Fibroblast of skin of left biceps (primary cell): ENCODE measurements around the gene MXD4.

Experiments used
- DNase-seq, 2 experiments: peaks; one replicate each; pipeline ENCODE4 v3.0.0-alpha.2; 2013; ENCODE audit warnings: low read depth in 2 of 2

MXD4 gene

DNA sequence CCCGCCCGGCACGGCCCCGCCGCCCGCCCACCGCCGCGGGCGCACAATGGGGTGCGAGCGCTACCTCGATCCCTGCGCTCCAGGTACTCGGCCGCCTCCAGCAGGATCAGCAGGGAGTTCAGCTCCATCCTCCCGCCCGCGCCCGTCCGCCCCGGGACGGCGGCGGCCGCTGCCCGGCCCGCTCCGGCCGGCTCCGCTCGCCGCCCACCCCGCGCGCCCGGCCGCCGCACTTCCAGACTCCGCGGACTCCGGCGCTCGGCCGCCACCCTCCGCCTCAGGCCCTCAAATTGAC is at the start of gene MXD4:
MXD4 (minus strand) TSS at position 257 of the 292 bp plus-strand sequence; CDS start at position 128, 129 bp downstream.
- DNase-seq: no peak

GRCh38 chr4:2306773-2307410 is 45.0 kb upstream of the MXD4 start:
- DNase-seq: no peak

GRCh38 chr4:2305766-2306501 is 44.0 kb upstream of the MXD4 start:
- DNase-seq: no peak

DNA sequence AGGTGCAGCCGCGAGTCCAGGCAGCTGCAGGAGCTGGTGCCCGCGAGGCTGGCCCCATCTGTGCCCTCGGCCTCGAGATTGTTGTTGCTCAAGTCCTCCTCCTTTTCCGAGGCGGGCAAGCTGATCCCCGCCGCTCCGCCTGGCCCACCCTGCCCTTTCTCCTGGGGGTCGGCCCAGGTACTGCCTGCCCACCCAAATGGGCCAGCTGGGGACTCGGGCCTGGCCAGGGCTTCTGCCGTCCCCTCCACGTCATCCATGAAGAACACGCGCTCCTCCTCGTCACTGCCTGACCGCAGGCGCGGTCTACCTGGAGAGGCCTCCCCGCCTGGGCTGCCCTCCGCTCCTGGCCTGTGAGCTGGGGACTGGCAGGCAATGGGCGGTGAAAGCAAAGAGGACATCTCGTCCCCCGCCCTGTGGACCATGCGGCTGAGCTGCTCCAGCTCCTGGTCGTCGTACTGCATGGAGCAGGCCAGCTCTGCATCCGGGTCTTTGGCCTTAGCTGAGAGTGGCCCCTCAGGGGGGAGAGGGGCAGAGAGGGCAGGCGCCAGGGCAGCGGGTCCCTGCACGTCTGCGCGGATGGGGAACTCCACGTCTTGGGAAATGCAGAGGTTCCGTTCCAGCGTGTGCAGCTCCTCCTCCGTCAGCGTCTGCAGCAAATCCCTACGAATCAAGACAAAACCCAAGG is 43.1 kb upstream of the MXD4 start:
- DNase-seq: no peak

DNA sequence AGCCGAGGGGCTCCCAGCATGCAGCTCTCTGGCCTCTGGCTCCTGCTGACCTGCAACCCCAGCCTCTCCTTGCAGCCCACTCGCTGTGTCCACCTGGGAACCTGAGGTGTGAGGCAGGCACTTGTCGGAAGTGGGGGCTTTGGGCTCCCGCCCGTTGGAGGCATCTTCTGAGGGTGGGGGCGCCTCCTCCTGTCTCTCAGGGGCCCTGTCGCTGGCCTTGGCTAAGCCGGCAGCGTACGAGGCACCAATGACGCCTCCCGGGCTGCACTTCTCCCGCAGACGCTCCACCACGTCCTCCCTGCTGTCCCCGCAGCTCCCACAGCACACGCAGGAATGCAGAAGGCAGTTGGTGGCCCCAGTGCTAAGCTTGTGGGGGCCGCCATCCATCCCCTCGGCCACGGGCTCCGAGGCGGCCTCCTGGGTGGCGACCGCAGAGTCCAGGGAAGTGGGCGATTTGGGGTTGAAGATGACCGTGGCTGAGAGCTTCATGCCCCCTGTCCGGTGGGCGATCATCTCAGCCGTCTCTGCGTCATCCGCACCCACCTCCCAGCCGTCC is 42.5 kb upstream of the MXD4 start:
- no peak for DNase-seq

DNA sequence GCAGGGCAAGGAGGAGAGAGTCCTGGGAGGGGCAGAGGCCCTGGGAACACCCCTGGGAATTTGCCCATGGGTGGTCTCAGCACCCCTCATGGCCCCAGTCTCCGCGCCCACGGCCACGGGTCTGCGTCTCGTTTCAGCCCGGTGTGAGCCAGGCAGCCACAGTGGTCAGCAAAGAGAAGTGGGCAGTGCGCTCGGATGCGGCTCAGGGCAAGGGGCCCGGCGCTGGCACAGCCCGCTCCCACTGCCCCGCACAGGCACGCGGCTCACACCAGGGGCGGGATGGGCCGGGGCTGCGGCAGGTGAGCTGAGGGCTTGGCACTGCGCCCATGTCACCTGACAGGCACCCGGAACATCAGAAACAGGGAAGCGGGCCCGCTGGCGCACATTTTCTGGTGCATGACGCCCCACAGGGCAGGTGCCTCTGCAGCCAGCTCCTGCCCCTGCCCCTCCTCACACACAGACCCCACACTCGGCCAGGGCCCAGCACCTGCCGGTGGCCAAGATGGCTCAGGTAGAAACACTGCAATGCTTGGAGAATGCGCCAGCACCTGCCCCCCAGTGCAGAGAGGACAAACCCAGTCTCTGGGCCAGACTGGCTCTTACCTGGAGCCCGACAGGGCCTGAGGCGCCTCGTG is 41.9 kb upstream of the MXD4 start:
- no peak for DNase-seq

GRCh38 chr4:2303121-2303685 is 41.3 kb upstream of the MXD4 start:
- DNase-seq: no peak

DNA sequence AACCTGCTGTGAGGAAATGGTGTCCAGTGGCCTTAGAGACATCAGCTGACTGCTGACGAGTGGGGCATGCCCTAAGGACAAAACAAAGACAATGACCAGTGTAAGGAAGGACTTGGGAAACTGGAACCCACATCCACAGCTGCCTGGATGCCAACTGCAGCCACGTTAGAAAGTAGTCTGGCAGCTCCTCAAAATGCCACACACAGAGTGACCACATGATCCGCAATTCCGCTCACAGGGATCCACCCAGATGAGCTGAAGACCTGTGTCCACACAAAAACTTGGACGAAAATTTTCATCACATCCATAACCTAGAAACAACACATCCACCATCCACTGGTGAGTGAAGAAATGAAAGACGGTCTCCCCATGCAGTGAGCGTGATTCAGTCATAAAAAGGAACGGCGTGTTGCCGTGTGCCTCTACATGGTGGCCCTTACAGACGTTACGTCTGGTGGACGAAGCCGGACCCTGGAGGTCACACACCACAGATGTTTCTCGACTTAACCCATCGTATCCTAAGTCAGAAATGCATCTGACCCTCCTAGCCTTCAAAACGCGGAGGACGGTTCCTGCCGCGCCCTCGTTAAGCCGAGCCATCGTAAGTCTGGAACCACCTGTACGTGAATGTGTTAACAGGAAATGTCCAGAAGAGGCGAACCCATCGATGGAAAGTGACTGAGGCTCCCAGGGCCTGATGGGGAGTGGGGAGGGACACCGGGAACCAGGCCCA is 40.6 kb upstream of the MXD4 start:
- DNase-seq: no peak

DNA sequence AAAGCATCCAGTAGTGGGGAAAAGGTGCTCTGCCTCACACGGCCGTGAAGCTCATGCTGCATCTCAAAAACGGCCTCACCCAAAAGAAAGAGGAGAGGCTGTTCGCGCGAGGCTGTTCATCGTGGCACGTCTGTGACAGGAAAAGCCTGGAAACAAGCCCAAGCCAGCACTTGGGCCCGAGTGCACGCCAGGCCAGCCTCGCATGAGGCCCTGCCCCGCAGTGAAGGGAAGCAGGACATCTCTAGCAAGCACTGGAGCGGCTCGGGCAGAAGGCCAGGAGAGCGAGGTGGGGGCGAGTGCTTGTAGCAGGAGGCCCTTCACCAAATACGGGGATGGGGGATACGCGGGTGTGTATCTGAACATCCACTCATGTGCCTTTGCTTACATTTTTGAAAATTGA is 39.9 kb upstream of the MXD4 start:
- DNase-seq: no peak

GRCh38 chr4:2301225-2301642 is 39.3 kb upstream of the MXD4 start:
- no peak for DNase-seq

DNA sequence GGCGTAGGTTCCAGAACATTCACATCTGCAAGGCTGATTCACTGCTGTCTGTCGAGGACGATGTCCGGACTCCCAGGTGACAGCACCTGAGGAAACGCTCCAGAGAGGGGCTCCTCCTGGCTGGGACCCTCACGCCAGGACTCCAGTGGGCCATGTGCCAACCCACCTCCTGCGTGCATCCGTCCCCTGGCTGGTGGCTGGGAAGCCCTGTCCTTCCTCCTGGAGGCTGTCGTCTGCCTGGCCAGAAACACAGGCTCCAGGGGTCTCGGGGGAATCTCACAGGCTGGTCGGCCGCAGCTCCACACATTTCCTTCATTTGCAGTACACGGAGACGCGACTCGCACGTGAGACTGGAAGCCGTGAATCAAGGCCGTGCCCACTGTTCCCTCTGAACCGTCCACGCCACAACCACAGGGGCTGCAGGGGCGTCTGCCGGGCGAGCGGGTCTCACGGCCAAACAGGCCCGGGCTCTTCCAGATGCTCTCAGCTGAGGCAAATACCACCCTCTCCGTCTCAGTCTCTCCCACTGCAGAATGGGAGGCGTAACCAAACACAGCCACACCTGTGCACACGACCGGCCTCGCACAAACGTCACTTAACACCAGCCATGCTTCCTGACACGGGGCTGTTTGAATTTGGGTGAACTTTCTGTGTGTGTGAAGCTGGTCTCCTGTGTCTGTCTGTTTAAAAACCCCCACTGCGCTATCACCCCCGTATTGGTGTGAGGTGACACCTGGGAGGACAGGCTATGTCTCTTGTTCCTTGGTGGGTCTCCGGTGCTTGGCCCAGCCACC is 38.7 kb upstream of the MXD4 start:
- no peak for DNase-seq

DNA sequence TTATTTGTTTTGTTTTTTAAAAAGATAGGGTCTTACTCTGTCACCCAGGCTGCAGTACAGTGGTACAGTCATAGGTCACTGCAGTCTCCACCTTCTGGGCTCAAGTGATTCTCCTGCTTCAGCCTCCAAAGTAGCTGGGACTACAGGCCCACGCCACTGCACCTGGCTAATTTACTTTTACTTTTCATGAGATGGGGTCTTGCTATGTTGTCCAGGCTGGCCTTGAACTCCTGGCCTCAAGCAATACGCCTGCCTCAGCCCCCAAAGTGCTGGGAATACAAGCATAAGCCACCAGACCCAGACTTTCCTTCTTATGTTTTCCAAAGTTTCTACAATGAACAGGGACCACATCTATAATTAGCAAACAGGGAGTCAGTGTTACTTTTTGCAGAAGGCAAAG is 37.9 kb upstream of the MXD4 start:
- DNase-seq: no peak

GRCh38 chr4:2298532-2298991 is 36.7 kb upstream of the MXD4 start:
- no peak for DNase-seq

DNA sequence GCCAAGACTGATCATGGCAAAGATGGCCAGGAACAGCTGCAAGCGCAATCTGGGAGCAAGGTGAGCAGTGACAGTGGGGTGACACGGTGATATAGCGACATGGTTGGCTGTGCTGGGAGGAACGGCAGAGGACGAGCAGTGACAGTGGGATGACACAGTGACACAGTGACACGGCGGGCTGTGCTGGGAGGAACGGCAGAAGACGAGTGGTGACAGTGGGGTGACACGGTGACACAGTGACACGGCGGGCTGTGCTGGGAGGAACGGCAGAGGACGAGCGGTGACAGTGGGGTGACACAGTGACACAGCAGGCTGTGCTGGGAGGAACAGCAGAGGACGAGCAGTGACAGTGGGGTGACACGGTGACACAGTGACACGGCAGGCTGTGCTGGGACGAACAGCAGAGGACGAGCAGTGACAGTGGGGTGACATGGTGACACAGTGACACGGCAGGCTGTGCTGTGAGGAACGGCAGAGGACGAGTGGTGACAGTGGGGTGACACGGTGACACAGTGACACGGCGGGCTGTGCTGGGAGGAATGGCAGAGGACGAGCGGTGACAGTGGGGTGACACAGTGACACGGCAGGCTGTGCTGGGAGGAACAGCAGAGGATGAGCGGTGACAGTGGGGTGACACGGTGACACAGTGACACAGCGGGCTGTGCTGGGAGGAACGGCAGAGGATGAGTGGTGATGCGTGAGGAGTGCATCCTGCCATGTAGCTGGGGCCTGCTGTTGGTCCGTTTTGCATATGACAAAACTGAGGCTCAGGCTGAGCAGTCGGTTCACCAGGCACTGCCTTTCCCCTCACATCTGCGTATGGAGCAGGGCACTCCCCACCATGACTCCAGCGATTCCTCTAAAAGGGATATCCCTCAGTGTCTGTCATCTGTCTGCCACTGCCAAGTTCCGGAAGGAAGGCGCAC is 36.0 kb upstream of the MXD4 start:
- DNase-seq: no peak

- no peak for DNase-seq
These were observed 35.0 kb upstream of the MXD4 start for GRCh38 chr4:2296631-2297601.

- no peak for DNase-seq
These were observed 34.1 kb upstream of the MXD4 start for GRCh38 chr4:2295900-2296442.

DNA sequence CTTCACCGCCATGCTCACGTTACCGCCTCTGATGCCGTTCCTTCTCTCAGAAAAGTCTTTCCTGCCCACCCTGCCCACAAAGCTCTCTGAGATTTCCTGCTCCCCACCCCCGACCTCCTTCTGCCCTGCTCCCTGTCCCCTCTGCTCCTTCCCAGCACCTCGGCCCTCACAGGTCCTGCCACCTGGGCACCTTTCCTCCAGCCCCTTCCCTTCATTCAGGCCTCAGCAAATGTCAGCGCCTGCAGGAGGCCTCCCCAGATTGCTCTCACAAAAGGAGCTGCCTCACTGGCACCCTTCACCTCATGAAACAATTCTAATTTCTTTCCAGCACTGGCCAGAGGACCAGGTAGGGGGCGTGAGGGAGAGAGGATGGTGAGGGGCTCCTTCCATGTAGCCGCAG is 33.6 kb upstream of the MXD4 start:
- no peak for DNase-seq

DNA sequence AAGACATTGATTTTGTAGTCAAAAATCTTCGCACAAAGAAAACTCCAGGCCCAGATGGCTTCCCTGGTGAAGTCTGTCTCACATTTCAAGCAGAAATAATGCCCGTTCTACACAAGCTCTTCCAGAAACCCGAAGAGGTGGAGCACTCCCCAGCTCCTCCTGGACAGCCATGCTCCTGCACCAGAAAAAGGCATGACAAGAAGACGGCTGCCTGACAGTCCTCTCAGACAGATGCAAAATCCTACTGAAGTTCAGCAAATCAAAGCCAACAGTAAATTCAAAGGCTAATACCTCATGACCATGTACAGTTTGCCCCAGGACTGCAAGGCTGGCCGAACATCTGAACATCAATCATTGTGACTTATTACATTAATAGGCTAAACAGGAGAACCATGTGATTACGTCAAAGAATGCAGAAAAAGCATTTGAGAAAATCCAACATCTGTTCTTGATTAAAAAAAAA is 30.8 kb upstream of the MXD4 start:
- peak; percentile 43 to 45 for DNase-seq
